Mammary epithelial cell (primary cell): Measurements from ENCODE around the gene MC1R.

Source experiments
- CTCF ChIP-seq, 2 donors: IDR thresholded peaks in 1 of 2; conservative IDR thresholded peaks in 1 of 2; 2 replicates each; pipeline ENCODE4 v1.5.1; 2011 to 2012; ENCODE audit warnings: inconsistent platforms in 2 of 2, low read length in 2 of 2, mild to moderate bottlenecking in 2 of 2, control low read depth in 1 of 2, low read depth in 1 of 2; ENCODE audit not compliant: insufficient read depth in 1 of 2; ENCODE audit errors: extremely low read depth in 1 of 2
- EZH2 ChIP-seq: IDR thresholded peaks from 2 replicates; pipeline ENCODE4 v1.6.1; 2012; ENCODE audit warnings: low read length, inconsistent platforms, borderline replicate concordance

- TF ChIP-seq CTCF (conservative IDR thresholded peaks at IDR 0.05 in 1 of 2, IDR thresholded peaks at IDR 0.05 in 1 of 2; ENCODE audit: extremely low read depth in 1 of 2, insufficient read depth in 1 of 2, low read depth in 1 of 2, low read length in 2 of 2) (no peak), EZH2 (no peak)
These were observed 28.5 kb upstream of the MC1R start for GRCh38 chr16:89890200-89890599.
